ENCODE results near the gene SEMA6B.
"Not testable (repeated sequence)": the region's sequence is repeated elsewhere in the genome, so short reads cannot be mapped to it uniquely, and the experiment has no call there.

Gene SEMA6B

GRCh38 chr19:4534836-4535658, 24.4 kb downstream of the SEMA6B start, which contains the start of gene PLIN5:
Gene PLIN5 (minus strand): TSS chr19:4535224. CDS start chr19:4534074, 1,150 bp downstream.
- H3K4me3 Mint-ChIP-seq = no peak within 1 kb of the TSS
- H3K9me3 Mint-ChIP-seq = no peaks in the 10 kb centered on the region
- peaks cover 14% of the 10 kb centered on the region for H3K4me1 Mint-ChIP-seq
- no peaks in the 10 kb centered on the region for H3K36me3 Mint-ChIP-seq
- no peak within 1 kb of the TSS for H3K27ac Mint-ChIP-seq
- ATAC-seq = peak; percentile 51
- peaks cover 88% of the 10 kb centered on the region for H3K27me3 Mint-ChIP-seq

- peaks cover 88% of the 10 kb centered on the region for H3K27me3 Mint-ChIP-seq
Measured at GRCh38 chr19:4533835-4534424, 25.6 kb downstream of the SEMA6B start.

GRCh38 chr19:4533334-4533733, 26.1 kb downstream of the SEMA6B start:
- Mint-ChIP-seq H3K27ac (no peak overlapping the region), H3K27me3 (peaks cover 88% of the 10 kb centered on the region), H3K4me1 (no peaks in the 10 kb centered on the region), H3K36me3 (no peaks in the 10 kb centered on the region), H3K4me3 (no peak overlapping the region), H3K9me3 (no peaks in the 10 kb centered on the region)
- ATAC-seq = no peak

More at GRCh38 chr19:4533835-4534424, 25.6 kb downstream of the SEMA6B start:
- peaks cover 3% of the 10 kb centered on the region for H3K4me1 Mint-ChIP-seq
- H3K27ac Mint-ChIP-seq = no peak overlapping the region
- no peaks in the 10 kb centered on the region for H3K36me3 Mint-ChIP-seq
- no peaks in the 10 kb centered on the region for H3K9me3 Mint-ChIP-seq
- no peak for ATAC-seq
- no peak overlapping the region for H3K4me3 Mint-ChIP-seq

- Mint-ChIP-seq H3K36me3 (no peaks in the 10 kb centered on the region), H3K9me3 (no peaks in the 10 kb centered on the region), H3K4me3 (no peak overlapping the region), H3K27ac (no peak overlapping the region), H3K27me3 (peaks cover 77% of the 10 kb centered on the region), H3K4me1 (no peaks in the 10 kb centered on the region)
- ATAC-seq = no peak
Measured at GRCh38 chr19:4531562-4532165, 27.8 kb downstream of the SEMA6B start.

GRCh38 chr19:4529924-4530522, 29.5 kb downstream of the SEMA6B start:
- Mint-ChIP-seq H3K4me1 (no peaks in the 10 kb centered on the region), H3K36me3 (no peaks in the 10 kb centered on the region), H3K27me3 (peaks cover 60% of the 10 kb centered on the region), H3K9me3 (no peaks in the 10 kb centered on the region), H3K4me3 (no peak overlapping the region), H3K27ac (no peak overlapping the region)
- no peak for ATAC-seq

GRCh38 chr19:4528843-4529242, 30.6 kb downstream of the SEMA6B start:
- H3K36me3 Mint-ChIP-seq = no peaks in the 10 kb centered on the region
- peaks cover 49% of the 10 kb centered on the region for H3K27me3 Mint-ChIP-seq
- no peak overlapping the region for H3K4me3 Mint-ChIP-seq
- H3K4me1 Mint-ChIP-seq = no peaks in the 10 kb centered on the region
- no peak overlapping the region for H3K27ac Mint-ChIP-seq
- no peaks in the 10 kb centered on the region for H3K9me3 Mint-ChIP-seq
- no peak for ATAC-seq

- ATAC-seq, H3K27ac Mint-ChIP-seq, H3K9me3 Mint-ChIP-seq, H3K4me3 Mint-ChIP-seq, H3K36me3 Mint-ChIP-seq, H3K4me1 Mint-ChIP-seq: not testable (repeated sequence)
- peaks cover 41% of the 10 kb centered on the region for H3K27me3 Mint-ChIP-seq
Measured at GRCh38 chr19:4527377-4527776, 32.1 kb downstream of the SEMA6B start.

- no peaks in the 10 kb centered on the region for H3K36me3 Mint-ChIP-seq
- no peak overlapping the region for H3K4me3 Mint-ChIP-seq
- no peaks in the 10 kb centered on the region for H3K4me1 Mint-ChIP-seq
- no peaks in the 10 kb centered on the region for H3K9me3 Mint-ChIP-seq
- peaks cover 38% of the 10 kb centered on the region for H3K27me3 Mint-ChIP-seq
- H3K27ac Mint-ChIP-seq = no peak overlapping the region
- no peak for ATAC-seq
Measured at GRCh38 chr19:4525563-4526002, 33.9 kb downstream of the SEMA6B start.

GRCh38 chr19:4524808-4525562, 34.5 kb downstream of the SEMA6B start:
- Mint-ChIP-seq H3K9me3 (no peaks in the 10 kb centered on the region), H3K4me3 (no peak overlapping the region), H3K27ac (no peak overlapping the region)

GRCh38 chr19:4523306-4524110, 36.0 kb downstream of the SEMA6B start:
- no peak overlapping the region for H3K27ac Mint-ChIP-seq
- peak; percentile 28 for ATAC-seq
- peaks cover 36% of the 10 kb centered on the region for H3K27me3 Mint-ChIP-seq
- no peak overlapping the region for H3K4me3 Mint-ChIP-seq
- H3K36me3 Mint-ChIP-seq = no peaks in the 10 kb centered on the region
- H3K9me3 Mint-ChIP-seq = no peaks in the 10 kb centered on the region
- H3K4me1 Mint-ChIP-seq = no peaks in the 10 kb centered on the region

More at GRCh38 chr19:4524808-4525562, 34.5 kb downstream of the SEMA6B start:
- H3K4me1 Mint-ChIP-seq = no peaks in the 10 kb centered on the region
- peak; percentile 64 for ATAC-seq
- no peaks in the 10 kb centered on the region for H3K36me3 Mint-ChIP-seq
- H3K27me3 Mint-ChIP-seq = peaks cover 36% of the 10 kb centered on the region

- Mint-ChIP-seq H3K4me1 (no peaks in the 10 kb centered on the region), H3K4me3 (no peak overlapping the region), H3K27ac (no peak overlapping the region), H3K27me3 (peaks cover 43% of the 10 kb centered on the region), H3K36me3 (no peaks in the 10 kb centered on the region), H3K9me3 (no peaks in the 10 kb centered on the region)
- ATAC-seq = no peak
Measured at GRCh38 chr19:4522291-4523002, 37.0 kb downstream of the SEMA6B start.

- H3K9me3 Mint-ChIP-seq = no peaks in the 10 kb centered on the region
- H3K36me3 Mint-ChIP-seq = no peaks in the 10 kb centered on the region
- no peak overlapping the region for H3K4me3 Mint-ChIP-seq
- H3K27me3 Mint-ChIP-seq = peaks cover 49% of the 10 kb centered on the region
- ATAC-seq = no peak
- no peaks in the 10 kb centered on the region for H3K4me1 Mint-ChIP-seq
- H3K27ac Mint-ChIP-seq = no peak overlapping the region
Measured at GRCh38 chr19:4521888-4522242, 37.6 kb downstream of the SEMA6B start.

- no peaks in the 10 kb centered on the region for H3K36me3 Mint-ChIP-seq
- no peaks in the 10 kb centered on the region for H3K9me3 Mint-ChIP-seq
- H3K4me3 Mint-ChIP-seq = no peak overlapping the region
- no peaks in the 10 kb centered on the region for H3K4me1 Mint-ChIP-seq
- no peak for ATAC-seq
- H3K27me3 Mint-ChIP-seq = peaks cover 54% of the 10 kb centered on the region
- no peak overlapping the region for H3K27ac Mint-ChIP-seq
Measured at GRCh38 chr19:4521170-4521887, 38.2 kb downstream of the SEMA6B start.
